HEK293T (cell line): ENCODE data around the gene HLCS.

Source experiments
- CTCF ChIA-PET: fragments of 350-600 bp; formaldehyde crosslinking; extraction: SDS; loops from one replicate; lab custom pipeline; 2021; ENCODE audit warnings: antibody characterized with exemption, inconsistent platforms; lab: Yijun Ruan, JAX
- POLR2A ChIA-PET: fragments of 350-600 bp; formaldehyde crosslinking; extraction: SDS; loops from one replicate; lab custom pipeline; 2020; ENCODE audit warnings: antibody characterized with exemption, inconsistent platforms; lab: Yijun Ruan, JAX
- DNase-seq: peaks from one replicate; pipeline ENCODE4 v3.0.0; 2012; ENCODE audit warnings: mixed read lengths; ENCODE audit errors: extremely low spot score
- ARNT ChIP-seq: fragments of 450-650 bp; IDR thresholded peaks from 2 replicates; pipeline ENCODE4 v1.6.1; 2017; ENCODE audit warnings: mild to moderate bottlenecking
- BHLHE40 ChIP-seq: fragments of 450-650 bp; IDR thresholded peaks from 2 replicates; pipeline ENCODE4 v1.6.1; 2016; ENCODE audit warnings: mild to moderate bottlenecking, moderate library complexity, borderline replicate concordance
- CTBP1 ChIP-seq: fragments of 450-650 bp; IDR thresholded peaks from 2 replicates; pipeline ENCODE4 v1.6.1; 2016; ENCODE audit warnings: borderline replicate concordance
- ELF4 ChIP-seq: fragments of 450-650 bp; IDR thresholded peaks from 2 replicates; pipeline ENCODE4 v1.6.1; 2017; ENCODE audit warnings: antibody characterized with exemption
- FOXK2 ChIP-seq: fragments of 450-650 bp; IDR thresholded peaks from 2 replicates; pipeline ENCODE4 v1.6.1; 2016; ENCODE audit warnings: mild to moderate bottlenecking
- HDGF ChIP-seq: fragments of 450-650 bp; IDR thresholded peaks from 2 replicates; pipeline ENCODE4 v1.6.1; 2017; ENCODE audit warnings: antibody characterized with exemption, borderline replicate concordance
- L3MBTL2 ChIP-seq: fragments of 450-650 bp; conservative IDR thresholded peaks from 2 replicates; pipeline ENCODE4 v1.6.1; 2016; ENCODE audit warnings: mild to moderate bottlenecking
- LEF1 ChIP-seq: fragments of 450-650 bp; IDR thresholded peaks from 2 replicates; pipeline ENCODE4 v1.6.1; 2017; ENCODE audit warnings: mild to moderate bottlenecking, borderline replicate concordance
- NFRKB ChIP-seq: fragments of 450-650 bp; IDR thresholded peaks from 2 replicates; pipeline ENCODE4 v1.6.1; 2016; ENCODE audit warnings: mild to moderate bottlenecking, moderate library complexity
- PKNOX1 ChIP-seq: fragments of 450-650 bp; IDR thresholded peaks from 2 replicates; pipeline ENCODE4 v1.6.1; 2016
- SUZ12 ChIP-seq: fragments of 450-650 bp; IDR thresholded peaks from 2 replicates; pipeline ENCODE4 v1.6.1; 2016; ENCODE audit warnings: mild to moderate bottlenecking
- TARDBP ChIP-seq: fragments of 450-650 bp; IDR thresholded peaks from 2 replicates; pipeline ENCODE4 v1.6.1; 2016
- ZNF384 ChIP-seq: fragments of 450-650 bp; IDR thresholded peaks from 2 replicates; pipeline ENCODE4 v1.6.1; 2016

HLCS gene

GRCh38 chr21:36985751-36986594 is 19.5 kb upstream of the HLCS start:
- no peak for TF ChIP-seq ELF4
- TF ChIP-seq FOXK2, result no peak
- TF ChIP-seq TARDBP, result no peak
- TF ChIP-seq ZNF384, result no peak
- TF ChIP-seq NFRKB, result no peak
- ChIA-PET CTCF (no interaction called here), POLR2A (no interaction called here)
- DNase-seq, result no peak

GRCh38 chr21:36981977-36982700 is 15.7 kb upstream of the HLCS start:
- no peak for DNase-seq
- ChIA-PET CTCF (no interaction called here), POLR2A (interaction anchor here (1.0 kb wide), 1 partner anchor 15 kb away, joined by 3 read pairs; the partner anchor contains the start of gene HLCS)
- TF ChIP-seq L3MBTL2 (no peak), NFRKB (no peak), BHLHE40 (no peak), HDGF (no peak), PKNOX1 (no peak)

GRCh38 chr21:36981049-36981391 is 14.6 kb upstream of the HLCS start:
- TF ChIP-seq HDGF (no peak), L3MBTL2 (no peak), LEF1 (no peak), SUZ12 (no peak), PKNOX1 (no peak)

GRCh38 chr21:36980280-36981048 is 14.0 kb upstream of the HLCS start:
- CTCF ChIA-PET, result interaction anchor here (0.6 to 0.8 kb wide), 3 partner anchors 9 to 15 kb away, joined by 3 to 4 read pairs (median 3); no protein-coding TSS in a partner anchor
- TF ChIP-seq CTBP1 (no peak), NFRKB (no peak), SUZ12 (no peak), PKNOX1 (no peak), ARNT (no peak), BHLHE40 (no peak), LEF1 (no peak), ELF4 (no peak)
- DNase-seq, result no peak
- POLR2A ChIA-PET, result interaction anchor here (1.0 to 1.6 kb wide), 2 partner anchors 10 to 18 kb away, joined by 3 to 5 read pairs; no protein-coding TSS in a partner anchor

More at GRCh38 chr21:36981049-36981391, 14.6 kb upstream of the HLCS start:
- POLR2A ChIA-PET, result no interaction called here
- CTCF ChIA-PET, result no interaction called here
- no peak for DNase-seq

GRCh38 chr21:36976882-36977651 is 10.6 kb upstream of the HLCS start:
- TF ChIP-seq BHLHE40, result no peak
- TF ChIP-seq PKNOX1, result peak; percentile 63
- CTCF ChIA-PET, result interaction anchor here (0.6 to 1.5 kb wide), 12 partner anchors 10 to 141 kb away, joined by 3 to 7 read pairs (median 3); partner anchors contain the start of gene HLCS
- POLR2A ChIA-PET, result interaction anchor here (1.4 to 2.1 kb wide), 2 partner anchors 13 to 95 kb away, joined by 5 read pairs; no protein-coding TSS in a partner anchor
- DNase-seq, result peak; percentile 73
